Brain microvascular endothelial cell (primary cell): ENCODE results near the gene MS4A10.

ENCODE experiments used
- DNase-seq: peaks from one replicate; pipeline ENCODE4 v3.0.0-alpha.2; 2020
- H3K27ac ChIP-seq: fragments of 250-450 bp; sonication (Bioruptor Pico); 2 replicates; pipeline ENCODE4 v1.5.1; 2020; ENCODE audit warnings: mild to moderate bottlenecking, moderate library complexity
- H3K27me3 ChIP-seq: fragments of 250-450 bp; sonication (Bioruptor Pico); replicated peaks from 2 replicates; pipeline ENCODE4 v1.5.1; 2020; ENCODE audit warnings: mild to moderate bottlenecking
- H3K36me3 ChIP-seq: fragments of 250-450 bp; sonication (Bioruptor Pico); replicated peaks from 2 replicates; pipeline ENCODE4 v1.5.1; 2020; ENCODE audit warnings: mild to moderate bottlenecking
- H3K4me3 ChIP-seq: 2 replicates; pipeline ENCODE4 v1.5.1; 2011; ENCODE audit warnings: low read depth, mild to moderate bottlenecking, control low read depth, low read length, moderate library complexity
- in situ Hi-C: cut with HindIII; loops from 2 replicates; pipeline ENCODE4 v1.10.0; 2017; ENCODE audit warnings: low sequenced_read_pairs, low pct_ligation_motif_present
- TF ChIP-seq, protein P1 (sequence below): IDR thresholded peaks from 2 replicates; pipeline ENCODE4 v1.5.1; 2011; ENCODE audit warnings: low read depth, mild to moderate bottlenecking, moderate library complexity, low read length, control low read depth, inconsistent platforms; ENCODE audit errors: missing control alignments

The MS4A10 gene

DNA sequence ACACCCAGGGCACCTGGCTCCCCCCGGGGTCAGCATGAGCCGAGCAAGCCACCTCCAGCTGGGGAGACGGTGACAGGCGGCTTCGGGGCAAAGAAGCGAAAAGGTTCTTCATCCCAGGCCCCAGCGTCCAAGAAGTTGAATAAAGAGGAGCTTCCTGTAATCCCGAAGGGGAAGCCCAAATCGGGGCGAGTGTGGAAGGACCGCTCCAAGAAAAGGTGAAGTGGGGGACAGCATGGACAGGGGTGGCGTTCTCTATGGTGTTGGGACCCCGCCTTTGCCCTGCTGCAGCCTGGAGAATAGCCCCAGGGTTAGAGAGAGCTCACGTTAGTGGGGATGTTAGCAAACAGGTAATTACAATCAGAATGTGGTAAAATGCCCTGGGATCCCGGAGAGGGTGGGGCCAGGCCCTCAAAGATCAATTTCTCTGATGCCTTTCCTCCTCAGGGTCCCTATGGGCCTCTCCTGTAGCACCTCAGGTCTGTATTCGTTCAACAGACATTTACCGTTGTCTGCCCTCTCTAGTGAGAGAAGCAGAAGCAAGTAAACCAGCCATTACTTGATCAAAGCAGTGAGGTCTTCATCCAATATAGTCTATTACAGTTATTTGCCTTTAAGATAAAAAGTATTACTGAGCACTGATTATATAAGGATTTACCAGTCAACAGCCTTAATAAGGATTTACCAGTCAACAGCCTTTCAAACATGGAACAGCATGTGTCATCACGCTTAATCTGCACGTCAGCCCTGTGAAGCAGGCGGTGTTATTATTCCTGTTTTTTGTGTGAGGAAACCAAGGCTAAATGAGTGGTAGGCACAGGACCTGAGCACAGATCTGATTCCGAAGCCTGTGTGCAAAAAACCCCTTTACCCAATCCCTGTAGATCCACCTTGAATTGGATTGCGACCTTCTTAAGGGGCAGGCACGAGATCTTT, 57.8 kb downstream of the MS4A10 start:
- H3K27ac ChIP-seq = peak overlapping the region; percentile 65
- peak overlapping the region; percentile 90 for H3K4me3 ChIP-seq
- no peaks in the 10 kb centered on the region for H3K36me3 ChIP-seq
- no peaks in the 10 kb centered on the region for H3K27me3 ChIP-seq
- in situ Hi-C loops = no loop called here
- DNase-seq = no peak
- TF ChIP-seq, protein P1, sequence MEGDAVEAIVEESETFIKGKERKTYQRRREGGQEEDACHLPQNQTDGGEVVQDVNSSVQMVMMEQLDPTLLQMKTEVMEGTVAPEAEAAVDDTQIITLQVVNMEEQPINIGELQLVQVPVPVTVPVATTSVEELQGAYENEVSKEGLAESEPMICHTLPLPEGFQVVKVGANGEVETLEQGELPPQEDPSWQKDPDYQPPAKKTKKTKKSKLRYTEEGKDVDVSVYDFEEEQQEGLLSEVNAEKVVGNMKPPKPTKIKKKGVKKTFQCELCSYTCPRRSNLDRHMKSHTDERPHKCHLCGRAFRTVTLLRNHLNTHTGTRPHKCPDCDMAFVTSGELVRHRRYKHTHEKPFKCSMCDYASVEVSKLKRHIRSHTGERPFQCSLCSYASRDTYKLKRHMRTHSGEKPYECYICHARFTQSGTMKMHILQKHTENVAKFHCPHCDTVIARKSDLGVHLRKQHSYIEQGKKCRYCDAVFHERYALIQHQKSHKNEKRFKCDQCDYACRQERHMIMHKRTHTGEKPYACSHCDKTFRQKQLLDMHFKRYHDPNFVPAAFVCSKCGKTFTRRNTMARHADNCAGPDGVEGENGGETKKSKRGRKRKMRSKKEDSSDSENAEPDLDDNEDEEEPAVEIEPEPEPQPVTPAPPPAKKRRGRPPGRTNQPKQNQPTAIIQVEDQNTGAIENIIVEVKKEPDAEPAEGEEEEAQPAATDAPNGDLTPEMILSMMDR = no peak

DNA sequence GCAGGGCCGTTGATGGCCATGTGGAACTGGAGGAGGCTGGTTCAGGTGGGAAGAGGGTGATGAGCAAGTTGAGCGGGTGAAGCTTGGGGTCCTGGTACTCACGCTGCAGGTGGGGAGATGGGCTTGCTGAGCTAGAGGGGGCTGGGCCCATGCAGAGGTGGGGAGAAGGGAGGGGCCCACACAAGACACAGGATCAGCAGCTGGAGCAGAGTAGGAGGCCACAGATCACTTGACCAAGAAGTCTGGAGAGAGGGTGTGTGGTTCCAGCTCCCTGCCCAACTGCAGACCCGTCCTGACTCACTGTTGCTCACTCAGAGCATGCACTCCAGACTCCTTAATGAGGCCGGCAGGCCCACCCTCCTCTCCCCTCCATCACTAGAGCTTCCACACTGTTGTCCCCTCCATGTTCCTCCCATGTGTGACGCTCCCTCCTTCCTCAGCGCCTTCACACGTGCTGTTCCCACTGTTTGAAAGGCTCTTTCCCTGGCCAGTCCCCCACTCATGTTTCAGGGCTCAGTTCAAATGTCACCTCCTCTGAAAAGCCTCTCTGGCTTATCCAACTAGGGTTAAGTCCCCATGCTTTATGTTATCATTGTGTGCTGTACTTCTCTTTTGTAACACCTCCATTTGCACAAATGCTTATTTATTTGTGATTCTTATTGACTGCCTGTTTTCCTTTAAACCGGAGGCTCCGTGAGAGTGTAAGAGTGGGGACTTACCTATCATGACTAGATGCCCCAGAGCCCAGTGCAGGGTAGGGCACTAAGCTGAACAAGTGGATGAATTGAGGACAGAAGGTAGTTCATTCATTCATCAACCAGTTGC, 59.1 kb downstream of the MS4A10 start:
- peaks cover 13% of the 10 kb centered on the region for H3K36me3 ChIP-seq
- no peaks in the 10 kb centered on the region for H3K27me3 ChIP-seq
- H3K4me3 ChIP-seq = peak overlapping the region; percentile 90
- no peak overlapping the region for H3K27ac ChIP-seq
- in situ Hi-C loops = no loop called here
- TF ChIP-seq, protein P1 = no peak
- DNase-seq = no peak

DNA sequence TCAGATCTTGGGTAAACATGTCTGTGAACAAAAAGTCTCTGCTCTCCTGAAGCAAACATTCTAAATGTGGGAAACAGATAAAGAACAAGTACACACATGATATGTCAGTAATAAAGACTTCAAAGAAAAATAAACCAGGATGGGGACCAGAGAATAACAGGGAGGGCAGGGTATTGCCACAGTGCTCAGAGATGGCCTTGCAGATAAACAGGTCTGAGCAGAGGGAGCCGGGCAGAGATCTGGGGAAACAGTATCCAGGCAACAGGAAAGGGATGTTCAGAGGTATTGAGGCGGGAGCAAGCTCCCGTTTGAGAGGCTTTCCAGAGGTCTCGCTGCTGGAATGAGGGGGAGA, 59.7 kb downstream of the MS4A10 start:
- H3K36me3 ChIP-seq = peaks cover 19% of the 10 kb centered on the region
- TF ChIP-seq, protein P1 = no peak
- in situ Hi-C loops = no loop called here
- H3K4me3 ChIP-seq = peak overlapping the region; percentile 90
- H3K27me3 ChIP-seq = no peaks in the 10 kb centered on the region
- no peak overlapping the region for H3K27ac ChIP-seq
- DNase-seq = no peak

DNA sequence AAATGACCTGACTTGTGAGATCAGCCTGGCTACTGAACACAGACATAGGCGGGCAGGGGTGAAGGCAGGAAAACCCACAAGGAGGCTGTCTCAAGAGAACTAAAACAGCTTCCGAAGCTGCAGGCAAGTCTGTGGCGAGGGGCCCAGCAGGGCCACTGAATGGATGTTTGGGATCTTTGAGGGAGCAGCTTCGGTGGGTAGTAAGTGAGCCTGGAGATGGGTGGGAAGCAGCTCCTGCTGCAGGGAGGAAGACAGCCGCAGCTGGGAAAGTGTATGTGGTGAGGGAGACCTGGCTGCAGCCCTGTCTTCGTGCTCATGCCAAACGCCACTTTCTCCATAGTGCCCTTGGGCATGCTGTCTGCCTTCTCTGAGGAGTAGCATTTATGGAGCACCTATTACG, 60.2 kb downstream of the MS4A10 start:
- no peak overlapping the region for H3K27ac ChIP-seq
- peaks cover 22% of the 10 kb centered on the region for H3K36me3 ChIP-seq
- in situ Hi-C loops = no loop called here
- no peak for DNase-seq
- no peak overlapping the region for H3K4me3 ChIP-seq
- TF ChIP-seq, protein P1 = no peak
- H3K27me3 ChIP-seq = no peaks in the 10 kb centered on the region

DNA sequence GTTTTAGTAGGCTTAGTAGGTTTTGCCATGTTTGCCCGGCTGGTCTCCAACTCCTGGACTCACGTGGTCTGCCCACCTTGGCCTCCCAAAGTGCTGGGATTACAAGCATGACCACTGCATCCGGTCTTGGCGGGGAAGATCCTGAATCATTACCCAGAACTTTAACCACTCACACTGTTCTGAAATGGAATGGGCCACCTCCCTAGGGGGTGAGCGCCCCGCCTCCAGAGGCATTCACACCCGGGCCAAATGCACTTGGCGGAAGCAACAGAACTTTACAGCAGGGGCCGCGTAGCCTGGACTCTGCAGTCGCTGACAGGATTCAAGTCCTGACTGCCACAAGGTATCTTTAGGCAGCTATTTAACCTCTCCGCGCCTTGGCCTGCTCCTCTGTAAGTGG, 62.1 kb downstream of the MS4A10 start:
- H3K36me3 ChIP-seq = peaks cover 40% of the 10 kb centered on the region
- no peak overlapping the region for H3K4me3 ChIP-seq

More for the DNA sequence above, 62.1 kb downstream of the MS4A10 start:
- in situ Hi-C loops = no loop called here
- Histone ChIP-seq H3K27me3 (no peaks in the 10 kb centered on the region), H3K27ac (no peak overlapping the region)
- DNase-seq = no peak
- TF ChIP-seq, protein P1 = no peak
